Peyer's patch (tissue), 4 donors: ENCODE measurements around the gene NOTCH2.

Experiments used
- POLR2A ChIP-seq, 2 donors: fragments of 450-650 bp; IDR thresholded peaks; one replicate each; pipeline ENCODE4 v1.5.1; 2017; ENCODE audit warnings: antibody characterized with exemption in 2 of 2, mild to moderate bottlenecking in 2 of 2, moderate library complexity in 2 of 2
- TF ChIP-seq, protein P1 (sequence below), 6 experiments: fragments of 450-650 bp in 4 of 6; fragments of 200-600 bp in 2 of 6; sonication (generic) in 1 of 6; IDR thresholded peaks; one replicate each; pipeline ENCODE4 v1.5.1; 2017 to 2019; ENCODE audit warnings: antibody characterized with exemption in 6 of 6, mild to moderate bottlenecking in 3 of 6, moderate library complexity in 1 of 6

DNA sequence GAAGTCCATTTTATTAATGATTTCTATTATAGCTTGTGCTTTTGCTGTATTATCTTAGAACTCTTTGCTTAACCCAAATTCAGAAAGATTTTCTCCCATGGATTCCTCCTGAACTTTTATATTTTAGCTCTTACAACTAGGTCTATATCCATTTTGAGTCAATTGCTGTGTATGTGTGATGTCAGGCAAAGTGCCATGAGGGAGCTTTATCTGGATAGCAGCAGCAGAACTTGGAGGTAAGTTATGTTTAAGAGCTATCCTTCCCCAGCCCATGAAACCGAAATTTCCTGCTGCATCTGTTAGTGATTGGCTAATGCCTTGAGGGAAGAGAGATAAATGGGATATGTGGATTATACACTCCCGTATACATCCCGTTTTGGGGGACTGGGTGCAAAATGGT, 203.0 kb downstream of the NOTCH2 start:
- TF ChIP-seq, protein P1, sequence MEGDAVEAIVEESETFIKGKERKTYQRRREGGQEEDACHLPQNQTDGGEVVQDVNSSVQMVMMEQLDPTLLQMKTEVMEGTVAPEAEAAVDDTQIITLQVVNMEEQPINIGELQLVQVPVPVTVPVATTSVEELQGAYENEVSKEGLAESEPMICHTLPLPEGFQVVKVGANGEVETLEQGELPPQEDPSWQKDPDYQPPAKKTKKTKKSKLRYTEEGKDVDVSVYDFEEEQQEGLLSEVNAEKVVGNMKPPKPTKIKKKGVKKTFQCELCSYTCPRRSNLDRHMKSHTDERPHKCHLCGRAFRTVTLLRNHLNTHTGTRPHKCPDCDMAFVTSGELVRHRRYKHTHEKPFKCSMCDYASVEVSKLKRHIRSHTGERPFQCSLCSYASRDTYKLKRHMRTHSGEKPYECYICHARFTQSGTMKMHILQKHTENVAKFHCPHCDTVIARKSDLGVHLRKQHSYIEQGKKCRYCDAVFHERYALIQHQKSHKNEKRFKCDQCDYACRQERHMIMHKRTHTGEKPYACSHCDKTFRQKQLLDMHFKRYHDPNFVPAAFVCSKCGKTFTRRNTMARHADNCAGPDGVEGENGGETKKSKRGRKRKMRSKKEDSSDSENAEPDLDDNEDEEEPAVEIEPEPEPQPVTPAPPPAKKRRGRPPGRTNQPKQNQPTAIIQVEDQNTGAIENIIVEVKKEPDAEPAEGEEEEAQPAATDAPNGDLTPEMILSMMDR (IDR thresholded peaks at IDR 0.05), result no peak
- no peak for TF ChIP-seq POLR2A (IDR thresholded peaks at IDR 0.05)
